ENCODE data around the gene MAN1C1. TPM values are rescaled to one million over a fixed set of nuclear protein-coding genes. Genes with fewer than 3 reads are reported as not detected.

MAN1C1 gene
- total and polyA plus RNA-seq, 9 of the 15 experiments (the other 6 are each of a cell fraction or from before 2014, with no cell fraction given) = 0.04 to 0.44 (median 0.10) TPM; not detected in 3

GRCh38 chr1:25771221-25772114 lies 154.9 kb downstream of the MAN1C1 start:
- no TSS peak for BruUV-seq (replicated peaks)
- H3K4me2 ChIP-seq (ENCODE audit: insufficient read depth, low read length) = no peak overlapping the region
- peaks cover 0 to 30% of the 10 kb centered on the region in 2 experiments; a peak in 3 of 5 replicates for H3K4me1 ChIP-seq (replicated peaks in 1 of 2; ENCODE audit: control insufficient read depth in 2 of 2, insufficient read depth in 2 of 2, low read length in 2 of 2)
- H3K27me3 ChIP-seq (ENCODE audit: control insufficient read depth in 2 of 2, insufficient read depth in 2 of 2, low read length in 2 of 2) = peaks cover 4 to 36% of the 10 kb centered on the region in 2 experiments; a peak in 4 of 5 replicates
- H3K9ac ChIP-seq (ENCODE audit: insufficient read depth in 1 of 2, low read depth in 2 of 2, low read length in 2 of 2) = peak overlapping the region in 1 of 2 experiments; percentile 56; a peak in 2 of 4 replicates
- ATAC-seq = peak; percentile 75
- no peak for DNase-seq (ENCODE audit: extremely low read depth in 1 of 4, low spot score in 3 of 4)
- WGBS (ENCODE audit: insufficient coverage, low coverage, missing lambda C conversion rate) = 20% methylated on average over 34 of the region's 34 CpGs
- H3K4me3 ChIP-seq = no peak overlapping the region
- intact Hi-C loops (cut with micrococcal nuclease) (no loop called here), in situ Hi-C loops (cut with MboI) (no loop called here)
- no peak for FAIRE-seq
- H3K79me2 ChIP-seq (ENCODE audit: control insufficient read depth, insufficient read depth, low read length) = no peaks in the 10 kb centered on the region
- POLR2A ChIA-PET = interaction anchor here (0.8 to 2.1 kb wide), 3 partner anchors 12 to 222 kb away, joined by 3 to 8 read pairs (median 3); no protein-coding TSS in a partner anchor
- no peak overlapping the region for H3K27ac ChIP-seq (ENCODE audit: extremely low read depth, low read depth, low read length)
- H4K20me1 ChIP-seq (replicated peaks; ENCODE audit: control insufficient read depth, insufficient read depth, low read length) = peaks cover 7% of the 10 kb centered on the region; the same call in 1 of the 2 replicates
- no peaks in the 10 kb centered on the region; the same call in 1 of the 2 replicates for H3K9me3 ChIP-seq (replicated peaks; ENCODE audit: control insufficient read depth, insufficient read depth, low read depth, low read length)
- no peaks in the 10 kb centered on the region for H3K36me3 ChIP-seq (ENCODE audit: control insufficient read depth, insufficient read depth, low read length)
- H2AFZ ChIP-seq (ENCODE audit: low read depth, low read length) = no peak overlapping the region
- no peaks in the 10 kb centered on the region for H3K9me1 ChIP-seq (ENCODE audit: control insufficient read depth, insufficient read depth, low read length)
- CTCF ChIA-PET (ENCODE audit: low intra/inter-chr PET ratio) = no interaction called here
- TF ChIP-seq JUNB (CRISPR knock-in tag; conservative IDR thresholded peaks at IDR 0.05) (no peak), SPI1 (IDR thresholded peaks at IDR 0.05; ENCODE audit: borderline replicate concordance, low read depth, low read length) (no peak), NR2C2 (CRISPR knock-in tag; IDR thresholded peaks at IDR 0.05) (0 out of 2 replicates have a peak, but pooled peaks have one; percentile 26), NR2C2 (tag; IDR thresholded peaks at IDR 0.05) (peak; percentile 38; the same call in 1 of the 2 replicates), SETDB1 (IDR thresholded peaks at IDR 0.05; ENCODE audit: low read length) (no peak), NUFIP1 (IDR thresholded peaks at IDR 0.05; ENCODE audit: partially characterized antibody) (no peak), ZBTB33 (CRISPR knock-in tag; IDR thresholded peaks at IDR 0.05) (peak; percentile 20; the same call in 1 of the 2 replicates), STAT5B (CRISPR knock-in tag; IDR thresholded peaks at IDR 0.05) (no peak), ZNF766 (CRISPR knock-in tag; conservative IDR thresholded peaks at IDR 0.05) (no peak), RERE (CRISPR knock-in tag; IDR thresholded peaks at IDR 0.05; ENCODE audit: borderline replicate concordance) (no peak), HDAC2 (IDR thresholded peaks at IDR 0.05) (no peak)
- TF ChIP-seq, protein P1, sequence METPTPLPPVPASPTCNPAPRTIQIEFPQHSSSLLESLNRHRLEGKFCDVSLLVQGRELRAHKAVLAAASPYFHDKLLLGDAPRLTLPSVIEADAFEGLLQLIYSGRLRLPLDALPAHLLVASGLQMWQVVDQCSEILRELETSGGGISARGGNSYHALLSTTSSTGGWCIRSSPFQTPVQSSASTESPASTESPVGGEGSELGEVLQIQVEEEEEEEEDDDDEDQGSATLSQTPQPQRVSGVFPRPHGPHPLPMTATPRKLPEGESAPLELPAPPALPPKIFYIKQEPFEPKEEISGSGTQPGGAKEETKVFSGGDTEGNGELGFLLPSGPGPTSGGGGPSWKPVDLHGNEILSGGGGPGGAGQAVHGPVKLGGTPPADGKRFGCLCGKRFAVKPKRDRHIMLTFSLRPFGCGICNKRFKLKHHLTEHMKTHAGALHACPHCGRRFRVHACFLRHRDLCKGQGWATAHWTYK (CRISPR knock-in tag; IDR thresholded peaks at IDR 0.05) = no peak
